NK-92 (cell line): Measurements from ENCODE around the gene OGFRL1.

Experiments used
- DNase-seq: peaks from one replicate; lab custom pipeline; 2025; ENCODE audit not compliant: unreplicated experiment; lab: John Stamatoyannopoulos, UW

OGFRL1 gene

DNA sequence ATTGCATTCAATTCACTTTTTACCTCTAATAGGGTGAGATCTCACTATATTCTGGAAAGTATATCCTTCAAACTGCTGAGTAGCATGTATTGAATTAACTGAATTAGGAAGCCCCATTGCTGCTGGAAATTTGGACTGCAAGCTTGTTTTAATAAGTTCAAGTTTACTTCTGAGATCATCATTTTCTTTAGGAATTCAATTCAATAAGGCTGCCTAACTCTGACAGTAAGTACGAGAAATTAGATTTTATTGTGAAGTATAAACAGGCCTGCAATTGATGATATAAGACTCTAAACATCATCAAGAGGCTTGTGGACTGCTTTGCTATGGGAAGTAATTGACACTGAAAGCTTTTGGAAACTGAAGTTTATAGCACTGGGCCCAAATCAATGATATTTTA is 44.4 kb downstream of the OGFRL1 start:
- DNase-seq = no peak

DNA sequence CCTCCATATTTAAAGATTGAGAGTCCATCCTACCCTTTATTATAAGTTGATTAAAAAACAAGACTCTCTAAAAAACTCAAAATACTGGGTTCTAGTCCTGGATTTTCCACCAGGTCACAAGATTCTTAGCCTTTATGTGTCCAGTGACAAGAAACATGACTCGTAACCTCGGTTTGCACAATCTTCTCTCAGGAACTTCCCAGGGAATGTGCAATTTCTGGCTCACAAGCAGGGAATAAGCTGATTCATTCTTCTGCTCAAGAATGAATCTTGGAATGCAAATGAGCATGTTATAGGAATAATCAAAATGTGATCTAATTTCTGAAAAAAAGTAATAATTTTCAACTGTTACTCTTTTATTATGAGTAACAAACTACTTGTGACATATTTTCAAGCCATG is 45.1 kb downstream of the OGFRL1 start:
- DNase-seq = no peak

DNA sequence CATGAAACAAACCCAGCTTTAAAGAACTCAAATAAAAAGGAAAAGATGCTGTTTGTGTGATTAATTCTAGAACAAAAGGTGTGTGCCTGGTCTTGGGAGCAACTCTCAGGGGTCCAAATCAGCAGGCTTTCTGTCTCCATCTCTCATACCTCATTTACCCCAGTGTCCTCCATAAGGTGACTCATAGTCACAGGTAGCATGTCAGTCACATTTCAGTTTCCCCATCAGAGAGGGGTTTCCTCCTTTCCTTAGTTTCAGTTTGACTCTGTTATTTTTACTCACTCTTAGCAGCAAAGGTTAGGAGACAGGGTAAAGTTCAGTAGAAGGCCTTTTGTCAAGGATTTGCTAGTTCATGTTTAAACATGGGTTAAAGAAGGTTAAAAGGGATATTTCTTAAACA is 46.2 kb downstream of the OGFRL1 start:
- DNase-seq = no peak

DNA sequence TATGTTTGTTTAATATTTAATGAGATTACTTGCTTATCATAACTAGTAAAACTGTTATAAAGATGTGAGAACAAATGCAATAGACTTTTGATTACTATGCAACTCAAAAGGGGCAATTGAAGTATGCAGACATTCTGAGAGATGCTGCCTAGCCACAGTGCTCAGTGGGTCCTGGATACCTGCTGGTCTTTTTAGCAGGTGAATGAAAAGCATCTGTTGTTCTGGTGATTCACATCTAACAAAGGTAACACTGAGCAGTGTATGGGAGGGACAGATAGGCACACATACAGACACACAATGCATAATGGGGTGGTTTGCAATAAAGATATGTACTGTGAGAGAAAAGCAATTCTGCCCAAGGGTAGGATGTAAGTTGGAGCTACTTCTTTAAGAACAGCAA is 46.9 kb downstream of the OGFRL1 start:
- DNase-seq = no peak

DNA sequence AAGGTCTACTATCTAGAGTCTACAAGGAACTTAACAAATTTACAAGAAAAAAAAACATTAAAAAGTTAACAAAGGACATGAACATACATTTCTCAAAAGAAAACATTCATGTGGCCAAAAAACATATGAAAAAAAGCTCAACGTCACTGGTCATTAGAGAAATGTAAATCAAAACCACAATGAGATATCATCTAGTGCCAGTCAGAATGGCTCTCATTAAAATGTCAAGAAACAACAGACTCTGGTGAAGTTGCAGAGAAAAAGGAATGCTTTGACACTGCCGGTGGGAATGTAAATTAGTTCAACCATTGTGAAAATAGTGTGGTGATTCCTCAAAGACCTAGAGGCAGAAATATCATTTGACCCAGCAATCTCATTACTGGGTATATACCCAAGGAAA is 48.3 kb downstream of the OGFRL1 start:
- DNase-seq = no peak

DNA sequence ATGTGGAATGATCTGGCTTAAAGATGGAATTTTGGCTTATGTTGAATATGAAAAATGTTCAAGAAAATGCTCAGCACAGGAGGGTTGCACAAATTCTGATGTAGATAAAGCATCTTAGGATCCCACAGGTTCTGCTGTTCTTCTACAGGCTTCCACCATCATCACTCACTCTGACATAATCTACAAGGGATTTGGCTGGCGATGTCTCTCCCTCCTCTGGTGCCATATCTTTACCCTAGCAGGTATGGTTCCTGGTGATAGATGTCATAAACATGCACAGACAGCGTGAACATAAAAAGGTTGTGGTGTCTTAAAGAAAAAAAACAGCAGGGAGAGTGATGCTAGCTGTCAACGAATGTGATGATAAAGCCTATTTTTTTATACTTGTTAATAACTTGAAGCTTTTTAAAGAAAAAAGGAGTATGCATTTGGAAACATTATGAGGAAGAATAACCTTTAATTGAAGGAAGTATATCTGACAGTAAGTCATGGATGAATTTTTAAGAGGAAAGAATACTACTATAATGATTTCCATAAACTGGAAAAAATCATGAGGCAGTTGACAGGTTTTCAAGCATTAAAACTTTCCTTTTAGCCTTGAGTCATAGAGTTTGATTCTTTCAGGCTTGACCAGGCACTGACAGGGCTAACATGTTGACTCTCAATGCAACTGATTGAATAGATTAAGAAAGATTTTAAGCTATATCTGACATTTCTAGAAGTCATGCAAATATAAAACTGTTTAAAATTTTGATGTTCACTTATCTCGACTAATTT is 50.1 kb downstream of the OGFRL1 start:
- no peak for DNase-seq

DNA sequence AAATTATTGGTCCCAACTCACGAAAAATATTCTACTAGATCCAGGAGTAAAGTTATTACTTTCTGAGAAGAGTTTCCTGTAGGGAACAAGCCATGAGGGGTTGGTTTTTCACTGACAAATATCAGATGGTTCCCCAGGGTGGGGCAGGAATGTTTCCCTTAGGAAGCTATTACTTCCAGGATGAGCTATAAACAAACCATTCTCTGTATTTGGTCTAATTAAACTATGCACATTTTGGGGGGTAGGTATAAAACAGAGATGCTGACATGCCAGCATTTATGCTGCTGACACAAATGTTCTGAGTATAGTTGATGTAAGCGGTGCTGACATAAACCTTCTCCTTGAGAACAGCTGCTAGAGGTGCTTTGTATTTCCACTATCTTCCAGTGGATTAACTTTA is 54.2 kb downstream of the OGFRL1 start:
- DNase-seq = no peak

DNA sequence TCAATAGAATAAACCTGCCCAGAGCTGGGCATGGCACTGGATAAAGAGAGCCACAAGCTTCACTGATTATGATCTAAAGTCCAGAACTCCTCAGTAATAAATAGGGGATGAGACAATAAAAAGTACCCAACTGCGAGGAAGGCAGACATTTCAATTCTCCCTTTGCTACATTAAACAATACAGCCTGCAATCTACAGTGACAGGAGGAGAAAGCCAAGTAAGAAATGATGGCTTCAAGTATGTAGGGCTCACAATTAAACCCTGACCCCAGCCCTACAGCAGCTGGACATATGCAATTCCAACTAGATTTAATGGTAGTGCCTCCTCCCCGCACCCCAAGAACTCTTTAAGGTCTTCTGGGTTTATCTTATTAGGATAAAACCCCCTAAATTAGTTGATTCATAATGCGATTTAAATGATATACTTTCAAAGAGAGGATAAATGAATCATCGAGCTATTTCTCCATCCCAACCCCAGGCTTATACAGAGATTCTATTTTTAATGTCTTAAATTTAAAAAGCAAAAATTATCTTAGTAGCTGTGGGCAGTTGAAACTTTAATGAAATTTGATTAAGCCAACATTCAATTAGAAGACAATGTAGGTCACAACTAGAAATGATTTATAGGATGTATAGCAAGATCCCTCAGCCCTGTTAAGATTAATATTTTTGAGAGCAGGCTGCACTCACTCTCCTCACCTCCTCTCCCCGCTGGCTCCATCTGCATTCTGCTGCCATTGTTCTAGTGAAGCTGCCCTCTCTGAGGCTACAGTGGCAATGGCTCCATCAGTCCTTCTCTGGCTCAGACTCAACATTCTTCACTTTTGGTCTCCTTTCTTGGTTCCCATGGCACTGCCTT is 57.1 kb downstream of the OGFRL1 start:
- DNase-seq = no peak

DNA sequence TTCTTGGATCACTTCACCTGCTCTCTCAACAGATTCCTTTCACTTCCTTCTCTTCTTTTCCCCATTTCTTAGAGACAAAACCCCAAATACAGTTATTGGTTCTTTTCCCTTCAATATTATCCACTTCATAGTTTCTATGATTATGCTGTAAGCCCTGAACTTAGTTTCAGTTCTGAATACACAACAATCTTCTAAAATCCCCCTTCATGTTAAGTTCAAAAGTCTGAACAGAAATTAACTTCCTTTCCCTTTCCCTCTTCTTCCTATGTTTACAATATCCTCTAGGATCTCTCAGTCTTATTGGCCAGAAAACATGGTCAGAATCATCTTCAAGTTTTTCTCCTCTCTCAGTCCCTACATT is 57.7 kb downstream of the OGFRL1 start:
- no peak for DNase-seq

DNA sequence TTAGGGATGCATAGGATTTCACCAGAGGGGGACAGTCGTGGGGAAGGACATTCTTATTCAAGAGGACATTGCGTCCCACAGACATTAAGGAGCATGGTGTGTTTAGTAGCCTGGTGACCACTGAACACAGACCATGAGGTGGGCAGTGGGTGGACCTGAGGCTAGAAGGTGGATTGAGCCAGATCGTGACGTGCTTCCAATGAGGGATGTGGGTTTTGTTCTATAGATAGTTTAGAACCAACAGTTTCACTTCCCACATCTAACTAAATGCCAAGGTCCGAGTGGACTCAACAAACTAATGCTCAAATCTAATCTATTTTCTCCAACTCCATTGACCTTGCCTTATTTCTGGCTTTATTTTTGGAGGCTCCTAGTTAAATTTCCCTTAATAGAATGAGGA is 58.5 kb downstream of the OGFRL1 start:
- no peak for DNase-seq

DNA sequence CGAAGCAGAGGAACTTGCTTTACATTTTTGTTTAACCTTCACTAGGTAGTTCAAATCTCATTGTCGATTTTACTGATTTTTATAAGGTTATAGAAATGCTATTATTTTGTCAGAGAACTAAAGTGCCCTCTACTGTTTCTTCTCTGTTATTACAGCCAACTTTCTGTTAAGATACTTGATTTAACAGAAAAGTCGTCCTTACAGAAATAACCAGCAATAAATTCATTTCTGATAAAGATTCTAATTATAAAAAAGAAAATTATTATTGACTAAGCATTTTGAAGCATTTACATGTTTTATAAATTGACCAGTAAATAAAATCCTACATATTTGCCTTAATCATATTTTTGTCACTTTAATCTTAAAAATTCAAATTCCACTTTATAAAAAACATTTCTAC is 60.8 kb downstream of the OGFRL1 start:
- no peak for DNase-seq

DNA sequence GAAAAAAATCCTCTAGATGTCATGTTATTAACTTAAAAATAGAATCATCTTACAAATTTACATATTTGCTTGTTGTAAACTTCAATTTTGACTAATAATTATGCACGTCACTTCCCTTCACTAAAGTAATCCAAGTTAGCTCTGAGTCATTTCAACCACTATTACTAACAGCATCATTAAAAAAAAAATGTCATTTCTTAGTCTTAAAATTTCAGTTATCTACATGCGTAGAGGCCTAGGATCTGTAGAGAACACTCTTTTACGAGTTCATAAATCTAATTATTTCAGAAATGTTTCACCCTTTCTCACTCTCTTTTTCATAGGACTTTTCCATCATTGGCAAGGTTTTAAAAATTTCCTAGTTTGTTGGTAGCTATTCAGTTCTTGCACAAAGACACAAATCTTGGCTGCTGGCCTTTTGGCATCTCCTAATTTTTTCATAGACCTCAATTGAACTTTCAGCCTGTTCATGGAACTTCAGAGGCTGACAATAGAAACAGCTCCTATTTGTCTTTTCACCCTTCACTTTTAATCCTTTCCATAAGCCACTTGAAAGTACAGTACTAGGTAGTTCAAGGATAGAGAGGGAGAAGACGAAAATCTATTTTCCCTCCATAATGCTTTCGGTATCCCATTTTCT is 61.5 kb downstream of the OGFRL1 start:
- no peak for DNase-seq

DNA sequence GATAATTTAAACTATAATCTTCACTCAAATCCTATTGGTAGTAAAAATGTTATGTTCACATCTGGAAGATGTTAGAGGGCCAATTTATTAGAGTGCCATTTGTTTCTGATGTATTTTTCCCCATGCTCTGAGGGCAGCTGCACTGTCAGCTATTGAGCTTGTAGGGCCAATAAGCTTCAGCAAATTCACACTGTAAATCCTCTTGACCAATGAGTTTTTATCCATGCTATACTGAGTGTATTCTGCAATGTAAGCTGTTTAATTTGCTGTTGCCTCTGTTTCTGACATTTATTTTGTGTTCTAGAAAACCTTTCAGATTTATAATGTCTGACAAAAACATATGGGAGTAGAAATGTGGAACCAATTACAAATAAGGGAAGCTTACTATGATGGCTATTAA is 62.6 kb downstream of the OGFRL1 start:
- no peak for DNase-seq
